ENCODE measurements around the gene OXCT2. TPM values are rescaled to one million over a fixed set of nuclear protein-coding genes. Genes with fewer than 3 reads are reported as not detected.

The OXCT2 gene
- total RNA-seq, 4 donors from 2014 or later: 0.45 to 10.1 (median 1.6) TPM

DNA sequence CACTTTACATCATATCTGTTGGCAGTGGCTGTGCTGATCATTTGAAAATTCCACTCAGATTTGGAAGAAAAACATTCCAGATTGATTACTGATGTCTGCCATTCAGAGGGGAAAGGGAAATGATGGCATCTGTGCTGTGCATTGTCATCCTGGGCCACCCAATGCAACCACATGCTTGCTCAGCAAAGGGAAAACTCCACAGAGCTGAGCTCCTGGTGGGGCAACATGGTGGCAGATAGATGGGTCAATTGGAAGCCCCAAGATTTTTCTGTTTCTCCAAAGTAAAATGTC lies 11.8 kb downstream of the OXCT2 start:
- Histone ChIP-seq H3K36me3 (peaks cover 77% of the 10 kb centered on the region), H3K27me3 (no peaks in the 10 kb centered on the region), H3K27ac (no peak overlapping the region), H3K9me3 (no peaks in the 10 kb centered on the region), H3K4me3 (no peak overlapping the region), H3K4me1 (no peaks in the 10 kb centered on the region)
- TF ChIP-seq POLR2AphosphoS5 (IDR thresholded peaks at IDR 0.05): no peak
- TF ChIP-seq, protein P1, sequence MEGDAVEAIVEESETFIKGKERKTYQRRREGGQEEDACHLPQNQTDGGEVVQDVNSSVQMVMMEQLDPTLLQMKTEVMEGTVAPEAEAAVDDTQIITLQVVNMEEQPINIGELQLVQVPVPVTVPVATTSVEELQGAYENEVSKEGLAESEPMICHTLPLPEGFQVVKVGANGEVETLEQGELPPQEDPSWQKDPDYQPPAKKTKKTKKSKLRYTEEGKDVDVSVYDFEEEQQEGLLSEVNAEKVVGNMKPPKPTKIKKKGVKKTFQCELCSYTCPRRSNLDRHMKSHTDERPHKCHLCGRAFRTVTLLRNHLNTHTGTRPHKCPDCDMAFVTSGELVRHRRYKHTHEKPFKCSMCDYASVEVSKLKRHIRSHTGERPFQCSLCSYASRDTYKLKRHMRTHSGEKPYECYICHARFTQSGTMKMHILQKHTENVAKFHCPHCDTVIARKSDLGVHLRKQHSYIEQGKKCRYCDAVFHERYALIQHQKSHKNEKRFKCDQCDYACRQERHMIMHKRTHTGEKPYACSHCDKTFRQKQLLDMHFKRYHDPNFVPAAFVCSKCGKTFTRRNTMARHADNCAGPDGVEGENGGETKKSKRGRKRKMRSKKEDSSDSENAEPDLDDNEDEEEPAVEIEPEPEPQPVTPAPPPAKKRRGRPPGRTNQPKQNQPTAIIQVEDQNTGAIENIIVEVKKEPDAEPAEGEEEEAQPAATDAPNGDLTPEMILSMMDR (IDR thresholded peaks at IDR 0.05): no peak
- no peak for TF ChIP-seq POLR2A (IDR thresholded peaks at IDR 0.05)
- no peak for TF ChIP-seq EP300 (IDR thresholded peaks at IDR 0.05)
- DNase-seq (ENCODE audit: low spot score in 2 of 2): no peak

DNA sequence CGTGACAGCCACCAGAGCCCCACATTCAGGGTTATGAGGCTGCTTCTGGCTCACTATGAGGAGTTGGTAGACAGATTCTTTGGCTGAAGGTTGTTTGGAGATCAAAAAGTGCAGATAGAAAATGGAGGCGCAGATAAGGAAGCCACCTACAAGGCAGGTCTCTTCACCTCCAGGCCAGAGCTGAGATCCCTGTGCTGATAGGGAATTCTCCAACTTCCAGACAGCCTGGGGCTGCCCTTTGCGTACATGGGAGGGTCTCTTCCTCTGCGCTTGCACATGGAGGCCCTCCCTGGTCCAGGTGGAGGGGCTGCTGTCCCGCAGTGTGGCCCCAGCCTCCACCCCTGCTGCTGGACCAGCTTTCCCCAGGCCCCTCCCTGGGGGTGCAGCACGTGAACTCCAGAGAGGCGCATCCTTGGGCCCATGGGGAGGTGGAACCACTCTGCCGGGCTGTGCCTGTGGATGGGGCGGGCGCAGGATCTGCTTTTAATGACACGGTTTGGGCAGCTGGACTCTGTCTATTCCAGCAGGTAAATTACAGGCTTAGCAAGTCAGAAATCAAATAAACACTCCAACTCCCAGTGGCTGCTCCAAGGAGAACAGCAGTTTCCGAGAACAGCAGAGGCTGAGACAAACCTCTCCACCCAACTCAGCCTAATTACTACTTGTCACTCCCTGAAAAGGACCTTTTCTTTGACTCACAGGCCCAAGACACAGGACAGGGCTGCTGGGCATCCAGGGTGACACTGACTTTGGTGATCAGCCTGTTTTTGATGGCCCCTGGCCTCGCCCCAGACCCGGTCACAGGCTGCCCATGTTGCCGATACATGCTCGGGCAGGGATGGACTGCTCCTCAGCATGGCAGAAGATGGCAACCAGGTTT lies 12.4 kb downstream of the OXCT2 start:
- TF ChIP-seq, protein P1 (IDR thresholded peaks at IDR 0.05): no peak
- TF ChIP-seq EP300 (IDR thresholded peaks at IDR 0.05) (no peak), POLR2A (IDR thresholded peaks at IDR 0.05) (no peak), POLR2AphosphoS5 (IDR thresholded peaks at IDR 0.05) (no peak)
- 85% methylated on average over 10 of the region's 16 CpGs for WGBS
- Histone ChIP-seq H3K27ac (no peak overlapping the region), H3K27me3 (no peaks in the 10 kb centered on the region), H3K36me3 (peaks cover 83% of the 10 kb centered on the region), H3K9me3 (no peaks in the 10 kb centered on the region), H3K4me3 (no peak overlapping the region), H3K4me1 (no peaks in the 10 kb centered on the region)
- DNase-seq (ENCODE audit: low spot score in 2 of 2): no peak

DNA sequence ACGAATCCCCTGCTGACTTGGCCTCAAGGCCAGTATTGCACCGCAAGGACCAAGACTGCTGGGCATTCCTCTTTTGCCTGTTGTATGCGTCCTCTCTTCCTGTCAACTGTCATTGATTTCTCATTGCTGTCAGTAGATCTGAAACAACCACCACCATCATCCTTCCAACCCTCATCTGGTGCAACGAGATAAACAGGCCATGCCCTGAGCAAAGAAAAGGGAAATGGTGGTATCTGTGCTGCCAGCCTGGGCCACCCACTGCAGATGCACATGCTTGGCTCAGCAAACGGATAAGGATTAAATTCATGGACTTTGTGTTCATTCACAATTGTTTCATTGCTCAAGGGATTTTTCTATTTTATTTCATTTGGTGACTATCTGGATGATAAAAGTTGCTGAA lies 13.6 kb downstream of the OXCT2 start:
- Histone ChIP-seq H3K27ac (no peak overlapping the region), H3K27me3 (no peaks in the 10 kb centered on the region), H3K4me1 (no peaks in the 10 kb centered on the region), H3K9me3 (no peaks in the 10 kb centered on the region), H3K4me3 (no peak overlapping the region), H3K36me3 (peaks cover 91% of the 10 kb centered on the region)
- WGBS: 84% methylated on average over 5 of the region's 5 CpGs
- no peak for DNase-seq (ENCODE audit: low spot score in 2 of 2)
- TF ChIP-seq POLR2AphosphoS5 (IDR thresholded peaks at IDR 0.05) (no peak), EP300 (IDR thresholded peaks at IDR 0.05) (no peak), POLR2A (IDR thresholded peaks at IDR 0.05) (no peak)
- TF ChIP-seq, protein P1 (IDR thresholded peaks at IDR 0.05): no peak

DNA sequence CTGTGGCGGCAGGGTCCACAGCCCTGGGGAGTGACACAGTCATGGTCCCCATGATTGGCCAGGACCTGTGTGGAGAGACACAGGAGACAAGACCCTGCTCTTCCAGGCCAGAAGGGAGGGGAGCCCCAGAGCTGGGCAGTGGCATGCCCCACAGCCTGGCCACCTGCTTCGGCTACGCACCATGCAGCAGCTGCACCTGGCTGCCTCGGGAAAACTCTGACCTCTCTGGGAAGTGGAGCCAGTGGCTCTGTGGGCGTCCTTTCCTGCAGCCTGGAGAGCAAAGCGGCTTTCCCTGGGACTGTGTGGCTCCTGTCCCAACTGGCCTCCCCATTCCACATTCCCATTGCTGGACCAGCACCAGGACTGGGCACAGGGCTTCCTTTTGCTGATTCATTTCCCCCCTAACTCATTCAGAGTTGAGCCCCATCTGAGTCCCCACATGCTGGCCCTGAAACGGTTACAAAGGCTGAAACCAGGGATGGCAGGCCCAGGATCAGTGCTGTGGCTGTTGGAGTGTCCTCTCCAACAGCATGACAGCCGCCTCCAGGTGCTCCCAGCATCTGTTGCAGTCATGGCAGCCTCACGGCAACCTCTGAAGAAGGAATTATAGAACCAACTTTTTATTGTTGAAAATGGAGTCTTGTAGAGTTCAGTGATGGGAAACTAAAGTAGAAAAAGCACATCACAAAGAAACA lies 15.0 kb downstream of the OXCT2 start:
- peaks cover 98% of the 10 kb centered on the region for H3K36me3 ChIP-seq
- no peak overlapping the region for H3K27ac ChIP-seq
- no peak overlapping the region for H3K4me3 ChIP-seq
- 87% methylated on average over 3 of the region's 9 CpGs for WGBS
- H3K9me3 ChIP-seq: no peaks in the 10 kb centered on the region
- no peaks in the 10 kb centered on the region for H3K27me3 ChIP-seq
- no peak for DNase-seq (ENCODE audit: low spot score in 2 of 2)
- TF ChIP-seq, protein P1 (IDR thresholded peaks at IDR 0.05): no peak
- TF ChIP-seq POLR2AphosphoS5 (IDR thresholded peaks at IDR 0.05) (no peak), POLR2A (IDR thresholded peaks at IDR 0.05) (no peak), EP300 (IDR thresholded peaks at IDR 0.05) (no peak)
- no peaks in the 10 kb centered on the region for H3K4me1 ChIP-seq

DNA sequence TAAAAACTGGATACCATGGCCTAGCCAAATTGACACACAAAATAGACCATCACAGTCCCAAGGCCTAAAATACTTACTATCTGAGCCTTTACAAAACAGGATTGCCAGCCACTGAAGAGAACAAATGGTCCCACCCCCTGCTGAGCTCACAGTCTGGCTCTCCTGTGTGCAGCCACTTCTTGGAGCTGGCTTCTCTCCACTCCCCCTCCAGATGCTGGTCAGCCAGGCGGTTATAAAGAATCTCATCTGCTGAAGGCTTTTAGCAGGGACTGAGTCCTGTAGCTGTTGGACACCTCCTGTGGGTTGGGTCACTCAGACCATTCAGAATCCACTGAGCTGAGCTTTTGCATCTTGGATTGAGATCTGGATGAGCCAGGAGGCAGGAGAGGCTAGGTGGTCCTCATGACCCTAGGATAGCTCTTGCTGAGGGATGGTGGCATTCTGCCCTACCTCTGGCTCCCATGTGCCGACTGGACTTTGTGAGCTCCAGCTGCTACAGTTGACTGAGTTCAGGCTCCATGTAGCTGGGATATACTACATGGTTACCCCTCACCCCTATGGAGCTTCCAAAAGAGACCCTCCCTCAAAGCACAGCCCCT lies 16.1 kb downstream of the OXCT2 start:
- H3K27ac ChIP-seq: no peak overlapping the region
- H3K27me3 ChIP-seq: no peaks in the 10 kb centered on the region
- no CpG with 5 or more reads among the region's 2 CpGs for WGBS
- no peak for DNase-seq (ENCODE audit: low spot score in 2 of 2)
- no peaks in the 10 kb centered on the region for H3K4me1 ChIP-seq
- TF ChIP-seq POLR2AphosphoS5 (IDR thresholded peaks at IDR 0.05): no peak
- no peak for TF ChIP-seq EP300 (IDR thresholded peaks at IDR 0.05)
- TF ChIP-seq, protein P1 (IDR thresholded peaks at IDR 0.05): no peak
- no peak for TF ChIP-seq POLR2A (IDR thresholded peaks at IDR 0.05)
- peaks cover 98% of the 10 kb centered on the region for H3K36me3 ChIP-seq
- no peaks in the 10 kb centered on the region for H3K9me3 ChIP-seq
- no peak overlapping the region for H3K4me3 ChIP-seq

Measured in suprapubic skin (tissue), 4 donors.